K562 (cell line): ENCODE data around the gene PDE4D. TPM values are rescaled to one million over a fixed set of nuclear protein-coding genes. Genes with fewer than 3 reads are reported as not detected.

Experiments
- ATAC-seq: fragments of 200-7000 bp; cut with Tn5 transposase; 3 replicates; pipeline ENCODE4 v1.9.1; 2020; ENCODE audit warnings: moderate library complexity
- BruUV-seq: library from RNA; stranded (reverse); fragments of 400-500 nt; replicated peaks from 2 replicates; lab custom pipeline; 2021; lab: Mats Ljungman, UMichigan
- CTCF ChIA-PET: fragments of 300-600 bp; formaldehyde crosslinking; extraction: SDS; loops from one replicate; lab custom pipeline; 2021; ENCODE audit warnings: low intra/inter-chr PET ratio; lab: Yijun Ruan, JAX
- POLR2A ChIA-PET: fragments of 300-600, 350-650 bp; sonication (Branson Sonifier 250); formaldehyde crosslinking; extraction: SDS; loops from one replicate; lab custom pipeline; 2021; ENCODE audit warnings: antibody characterized with exemption, inconsistent platforms; lab: Yijun Ruan, JAX
- DNase-seq, 4 experiments: peaks; one replicate each; pipeline versions ENCODE4 v3.0.0 to v3.0.0-alpha.2; 2011 to 2018; ENCODE audit warnings: low spot score in 3 of 4, mixed read lengths in 3 of 4; ENCODE audit errors: extremely low read depth in 1 of 4
- FAIRE-seq: peaks from 2 replicates; lab custom pipeline; 2011; peaks lifted over from hg19 to GRCh38; lab: Jason Lieb, UNC
- H2AFZ ChIP-seq: 2 replicates; pipeline ENCODE4 v1.6.0; 2011; ENCODE audit warnings: low read depth, low read length, control low read depth, inconsistent platforms
- H3K27ac ChIP-seq: fragments of 200-600 bp; 3 replicates; pipeline ENCODE4 v1.8.0; 2011; ENCODE audit warnings: low read depth, mild to moderate bottlenecking, control low read depth, inconsistent platforms, low read length, moderate library complexity, mixed read lengths; ENCODE audit errors: extremely low read depth
- H3K27me3 ChIP-seq, 2 experiments: fragments of 300-600 bp in 1 of 2; 2 replicates in 1 of 2; 3 replicates in 1 of 2; pipeline versions ENCODE4 v1.6.0 to v1.8.0; 2011; ENCODE audit warnings: inconsistent platforms in 2 of 2, low read length in 2 of 2, mild to moderate bottlenecking in 1 of 2, mixed read lengths in 1 of 2, moderate library complexity in 1 of 2; ENCODE audit not compliant: control insufficient read depth in 2 of 2, insufficient read depth in 2 of 2
- H3K36me3 ChIP-seq: fragments of 300-600 bp; 3 replicates; pipeline ENCODE4 v1.8.0; 2011; ENCODE audit warnings: mild to moderate bottlenecking, low read length, inconsistent platforms; ENCODE audit not compliant: control insufficient read depth, insufficient read depth
- H3K4me1 ChIP-seq, 2 experiments: fragments of 200-600 bp in 1 of 2; replicated peaks in 1 of 2; 2 replicates in 1 of 2; 3 replicates in 1 of 2; pipeline versions ENCODE4 v1.5.1 to v1.8.0; 2011; ENCODE audit warnings: inconsistent platforms in 2 of 2, low read length in 2 of 2, mild to moderate bottlenecking in 1 of 2, mixed read lengths in 1 of 2, moderate library complexity in 1 of 2; ENCODE audit not compliant: control insufficient read depth in 2 of 2, insufficient read depth in 2 of 2
- H3K4me2 ChIP-seq: 2 replicates; pipeline ENCODE4 v1.6.1; 2011; ENCODE audit warnings: low read length, control low read depth, inconsistent platforms, mixed read lengths; ENCODE audit not compliant: insufficient read depth
- H3K4me3 ChIP-seq: fragments of 200-600 bp; sonication (generic), shearing (Covaris generic); 2 replicates; pipeline ENCODE4 v1.5.1; 2016; ENCODE audit warnings: control low read depth, inconsistent platforms
- H3K79me2 ChIP-seq: fragments of 200-600 bp; 3 replicates; pipeline ENCODE4 v1.8.0; 2011; ENCODE audit warnings: low read length, inconsistent platforms; ENCODE audit not compliant: control insufficient read depth, insufficient read depth
- H3K9ac ChIP-seq, 2 experiments: 2 replicates each; pipeline versions ENCODE4 v1.6.0 to v1.6.1; 2011; ENCODE audit warnings: low read depth in 2 of 2, low read length in 2 of 2, control low read depth in 1 of 2, inconsistent platforms in 1 of 2, mild to moderate bottlenecking in 1 of 2, mixed read lengths in 1 of 2; ENCODE audit not compliant: insufficient read depth in 1 of 2
- H3K9me1 ChIP-seq: one replicate; pipeline ENCODE4 v1.6.0; 2011; ENCODE audit warnings: inconsistent platforms, mild to moderate bottlenecking, low read length, moderate library complexity; ENCODE audit not compliant: control insufficient read depth, insufficient read depth
- H3K9me3 ChIP-seq: replicated peaks from 2 replicates; pipeline ENCODE4 v1.5.1; 2011; ENCODE audit warnings: low read depth, low read length, inconsistent platforms; ENCODE audit not compliant: control insufficient read depth, insufficient read depth
- H4K20me1 ChIP-seq: replicated peaks from 2 replicates; pipeline ENCODE4 v1.6.1; 2011; ENCODE audit warnings: low read length, inconsistent platforms, mixed read lengths; ENCODE audit not compliant: control insufficient read depth, insufficient read depth
- ARID3B ChIP-seq: fragments of 250-450 bp; sonication (Bioruptor Pico); IDR thresholded peaks from 2 replicates; pipeline ENCODE4 v1.4.0; 2020; ENCODE audit warnings: borderline replicate concordance
- CREB3 ChIP-seq: fragments of 450-650 bp; conservative IDR thresholded peaks from 2 replicates; pipeline ENCODE4 v1.6.1; 2016; ENCODE audit warnings: missing genetic modification characterization, low read depth, mild to moderate bottlenecking, missing compliant biosample characterization, moderate library complexity
- KDM1A ChIP-seq, 2 experiments: fragments of 450-650 bp; IDR thresholded peaks; 2 replicates each; pipeline ENCODE4 v1.6.1; 2016; ENCODE audit warnings: mild to moderate bottlenecking in 2 of 2
- SLC30A9 ChIP-seq: fragments of 250-450 bp; sonication (Bioruptor Pico); IDR thresholded peaks from 2 replicates; pipeline ENCODE4 v1.8.0; 2022; ENCODE audit warnings: mild to moderate bottlenecking, moderate library complexity
- ZNF175 ChIP-seq: fragments of 200-800 bp; sonication (Bioruptor generic); IDR thresholded peaks from 2 replicates; pipeline ENCODE4 v1.6.1; 2016; ENCODE audit warnings: low read depth, mild to moderate bottlenecking, missing genetic modification characterization, missing compliant biosample characterization
- ZNF41 ChIP-seq: fragments of 250-450 bp; sonication (Bioruptor Pico); conservative IDR thresholded peaks from 2 replicates; pipeline ENCODE4 v1.4.0; 2020; ENCODE audit warnings: mild to moderate bottlenecking
- WGBS: fragments of 100-300 bp; shearing (Covaris generic); methylation state at CpG from one replicate; pipeline ENCODE4 v1.1.6; 2016; ENCODE audit warnings: low coverage, mixed read lengths; ENCODE audit not compliant: insufficient coverage; ENCODE audit errors: missing lambda C conversion rate; 5-methylcytosine and 5-hydroxymethylcytosine counted together
- in situ Hi-C: fragments of 300-500 bp; cut with MboI; formaldehyde crosslinking; loops from 4 replicates; pipeline ENCODE4 v1.15.0; 2018; ENCODE audit warnings: inconsistent platforms, mixed read lengths
- intact Hi-C: fragments of 100-400 bp; cut with micrococcal nuclease; formaldehyde crosslinking; loops from 2 replicates; pipeline ENCODE4 v1.14.2; 2022
- polyA plus RNA-seq, 8 experiments: library from polyadenylated mRNA; depleted of rRNA in 4 of 8; stranded (reverse) in 5 of 8; unstranded in 3 of 8; fragments of >200 nt; fragmentation: Nextera tagmentation in 2 of 8; fragmentation: Illumina TruSeq in 1 of 8; extraction: Ambion mirVana in 2 of 8; extraction: Trizol in 1 of 8; gene quantifications; 2 replicates each; pipeline versions ENCODE4 v1.2.1 to v1.2.3, GENCODE V29; 2011 to 2014; ENCODE audit warnings: inconsistent platforms in 1 of 8, missing spikeins in 1 of 8
- total RNA-seq, 7 experiments: library from RNA; depleted of rRNA in 6 of 7; stranded (reverse); fragments of >200 nt in 6 of 7; fragmentation: Illumina TruSeq in 2 of 7; extraction: Trizol in 2 of 7; gene quantifications; 2 replicates each; pipeline versions ENCODE4 v1.2.1 to v1.2.3, GENCODE V29; 2011 to 2021; ENCODE audit warnings: low replicate concordance in 1 of 7
- TF ChIP-seq, protein P1 (sequence below): sonication (generic); formaldehyde crosslinking; IDR thresholded peaks from 2 replicates; pipeline ENCODE4 v1.8.0; 2022; ENCODE audit warnings: mild to moderate bottlenecking, missing genetic modification reagents, borderline replicate concordance

Gene PDE4D
- total and polyA plus RNA-seq, 9 of the 15 experiments (the other 6 are each of a cell fraction or from before 2014, with no cell fraction given) = 0.04 to 0.46 (median 0.13) TPM

DNA sequence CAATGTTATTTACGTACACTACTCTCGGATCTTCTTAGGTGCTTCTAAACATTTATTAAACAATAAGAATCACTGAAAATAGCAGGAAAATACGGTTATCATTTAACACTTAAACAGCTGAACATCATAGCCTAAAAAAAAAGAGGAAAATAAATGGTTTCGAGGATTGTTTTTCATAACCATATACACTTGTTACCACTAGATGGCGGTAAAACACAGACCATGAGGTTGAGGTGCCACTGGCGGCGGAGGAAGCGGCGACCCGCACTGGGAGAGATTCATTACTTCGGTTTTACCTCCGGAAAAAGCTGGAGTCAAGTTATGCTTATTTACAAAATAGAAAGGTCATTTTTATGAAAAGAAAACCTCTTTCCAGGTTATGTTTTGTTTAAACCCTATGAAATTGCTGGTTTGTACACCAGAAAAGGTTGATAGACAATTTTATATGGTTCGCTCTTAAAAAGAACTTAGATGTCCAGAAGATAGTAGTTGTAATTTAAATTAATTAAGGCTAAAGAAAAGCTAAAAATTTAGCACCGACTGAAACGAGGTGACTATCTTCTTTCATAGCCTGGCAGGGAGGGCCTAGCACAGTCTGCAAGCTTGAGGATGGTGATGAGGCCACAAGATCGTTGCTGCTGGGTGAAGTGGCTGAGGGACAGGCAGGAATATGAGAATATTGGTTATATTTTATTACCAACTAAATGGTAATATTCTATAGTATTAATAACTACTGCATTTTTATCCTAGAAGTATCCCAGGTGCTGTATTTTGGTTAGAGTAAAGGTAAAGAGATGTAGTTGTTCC is 704.9 kb downstream of the PDE4D start (continued):
- TF ChIP-seq ZNF175 (CRISPR knock-in tag) = no peak

GRCh38 chr5:59187857-59188256 is 705.7 kb downstream of the PDE4D start:
- 0% methylated on average over 4 of the region's 4 CpGs for whole genome bisulfite sequencing
- no peak overlapping the region for H3K4me2 ChIP-seq

More at GRCh38 chr5:59187857-59188256, 705.7 kb downstream of the PDE4D start:
- DNase-seq = no peak
- Histone ChIP-seq H2AFZ (no peak overlapping the region), H3K9me3 (no peaks in the 10 kb centered on the region), H3K9me1 (no peaks in the 10 kb centered on the region), H3K4me3 (no peak overlapping the region), H4K20me1 (no peaks in the 10 kb centered on the region), H3K27ac (no peak overlapping the region), H3K79me2 (no peaks in the 10 kb centered on the region), H3K9ac (no peak overlapping the region), H3K27me3 (no peaks in the 10 kb centered on the region), H3K4me1 (no peaks in the 10 kb centered on the region), H3K36me3 (no peaks in the 10 kb centered on the region)
- POLR2A ChIA-PET = no interaction called here
- CTCF ChIA-PET = interaction anchor here (1.0 to 1.2 kb wide), 4 partner anchors 180 to 614 kb away, joined by 3 to 4 read pairs (median 4); no protein-coding TSS in a partner anchor
- intact Hi-C loops = loop anchor here (1.0 to 2.0 kb wide), 3 partner anchors 193 to 612 kb away; no protein-coding TSS in a partner anchor
- TF ChIP-seq SLC30A9 (CRISPR knock-in tag) = no peak
- no peak for TF ChIP-seq ARID3B (CRISPR knock-in tag)
- no peak for TF ChIP-seq CREB3
- TF ChIP-seq, protein P1, sequence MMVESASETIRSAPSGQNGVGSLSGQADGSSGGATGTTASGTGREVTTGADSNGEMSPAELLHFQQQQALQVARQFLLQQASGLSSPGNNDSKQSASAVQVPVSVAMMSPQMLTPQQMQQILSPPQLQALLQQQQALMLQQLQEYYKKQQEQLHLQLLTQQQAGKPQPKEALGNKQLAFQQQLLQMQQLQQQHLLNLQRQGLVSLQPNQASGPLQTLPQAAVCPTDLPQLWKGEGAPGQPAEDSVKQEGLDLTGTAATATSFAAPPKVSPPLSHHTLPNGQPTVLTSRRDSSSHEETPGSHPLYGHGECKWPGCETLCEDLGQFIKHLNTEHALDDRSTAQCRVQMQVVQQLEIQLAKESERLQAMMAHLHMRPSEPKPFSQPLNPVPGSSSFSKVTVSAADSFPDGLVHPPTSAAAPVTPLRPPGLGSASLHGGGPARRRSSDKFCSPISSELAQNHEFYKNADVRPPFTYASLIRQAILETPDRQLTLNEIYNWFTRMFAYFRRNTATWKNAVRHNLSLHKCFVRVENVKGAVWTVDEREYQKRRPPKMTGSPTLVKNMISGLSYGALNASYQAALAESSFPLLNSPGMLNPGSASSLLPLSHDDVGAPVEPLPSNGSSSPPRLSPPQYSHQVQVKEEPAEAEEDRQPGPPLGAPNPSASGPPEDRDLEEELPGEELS (CRISPR knock-in tag) = no peak
- TF ChIP-seq KDM1A (IDR thresholded peaks at IDR 0.05) = no peak
- no peak for TF ChIP-seq ZNF41 (CRISPR knock-in tag)
- no peak for FAIRE-seq
- BruUV-seq = no TSS peak
- ATAC-seq = no peak
- in situ Hi-C loops = loop anchor here (10.0 kb wide), 2 partner anchors 487 to 617 kb away; no protein-coding TSS in a partner anchor
